Heart left ventricle (tissue), 16 donors: ENCODE data around the gene ISCU. TPM values are rescaled to one million over a fixed set of nuclear protein-coding genes. Genes with fewer than 3 reads are reported as not detected.
A peak's percentile ranks its signal among the peaks of the same experiment; 100 is the strongest.

Experiments used
- ATAC-seq, 4 donors: fragments of 200-7000 bp; cut with Tn5 transposase; one replicate each; pipeline ENCODE4 v1.9.1; 2020 to 2022; ENCODE audit warnings: moderate library complexity in 4 of 4, mild to moderate bottlenecking in 3 of 4, moderate number of reproducible peaks in 1 of 4
- DNase-seq, 5 donors: peaks; one replicate each; pipeline ENCODE4 v3.0.0-alpha.2; 2020
- H3K27ac ChIP-seq, 12 donors: fragments of 200-600 bp; sonication (generic) in 4 of 12; one replicate each; pipeline versions ENCODE4 v1.5.0 to v1.8.0; 2016 to 2022; ENCODE audit warnings: mild to moderate bottlenecking in 2 of 12
- H3K27me3 ChIP-seq, 9 donors: fragments of 200-600 bp; sonication (generic) in 2 of 9; one replicate each; pipeline versions ENCODE4 v1.5.1 to v1.8.0; 2016 to 2022; ENCODE audit warnings: mild to moderate bottlenecking in 3 of 9
- H3K36me3 ChIP-seq, 9 donors: fragments of 200-600 bp; sonication (generic) in 2 of 9; one replicate each; pipeline versions ENCODE4 v1.5.0 to v1.8.0; 2018 to 2022; ENCODE audit warnings: mild to moderate bottlenecking in 2 of 9
- H3K4me1 ChIP-seq, 12 donors: fragments of 200-600 bp; sonication (generic) in 4 of 12; one replicate each; pipeline versions ENCODE4 v1.5.0 to v1.8.0; 2016 to 2022; ENCODE audit warnings: mild to moderate bottlenecking in 3 of 12
- H3K4me3 ChIP-seq, 12 donors: fragments of 200-600 bp; sonication (generic) in 4 of 12; one replicate each; pipeline versions ENCODE4 v1.5.0 to v1.8.0; 2017 to 2022; ENCODE audit warnings: mild to moderate bottlenecking in 9 of 12, moderate library complexity in 4 of 12
- H3K9me3 ChIP-seq, 12 donors: fragments of 200-600 bp; sonication (generic) in 4 of 12; one replicate each; pipeline versions ENCODE4 v1.5.0 to v1.8.0; 2016 to 2022; ENCODE audit warnings: mild to moderate bottlenecking in 1 of 12
- CTCF ChIP-seq, 12 donors: fragments of 200-600 bp; sonication (generic) in 4 of 12; IDR thresholded peaks; one replicate each; pipeline versions ENCODE4 v1.5.0 to v1.8.0; 2018 to 2022; ENCODE audit warnings: antibody characterized with exemption in 12 of 12, mild to moderate bottlenecking in 5 of 12
- POLR2A ChIP-seq, 2 donors: fragments of 450-650 bp; IDR thresholded peaks; one replicate each; pipeline ENCODE4 v1.6.1; 2017; ENCODE audit warnings: antibody characterized with exemption in 2 of 2, mild to moderate bottlenecking in 2 of 2, moderate library complexity in 2 of 2
- WGBS, 4 donors: extraction: QIAGEN DNeasy Blood & Tissue Kit in 2 of 4; methylation state at CpG; one replicate each; pipeline versions ENCODE4 v1.1.5 to v1.1.7; 2013 to 2018; 5-methylcytosine and 5-hydroxymethylcytosine counted together
- intact Hi-C, 10 donors: fragments of 100-400 bp; cut with DNase I; formaldehyde crosslinking; loops; one replicate each; pipeline versions ENCODE4 v1.11.1 to v1.14.2; 2022
- polyA plus RNA-seq, 2 donors: library from polyadenylated mRNA; stranded (reverse); fragments of 200-250 nt; gene quantifications; one replicate each; pipeline ENCODE4 v1.2.3, GENCODE V29; 2013
- total RNA-seq, 9 donors: library from RNA; depleted of rRNA in 2 of 9; stranded (reverse); fragments of >200 nt in 2 of 9; fragmentation: NEBNext Ultra II Directional in 3 of 9; extraction: Animal tissue kit (Norgen Biotek cat#: 25700) in 3 of 9; gene quantifications; one replicate each; pipeline versions ENCODE4 v1.1.0 to v1.2.4, GENCODE V29; 2016 to 2023
- donor health status: ischemic (EF 13 %, LVEDD 7.1; RV severe dilation, severe dysfunction).
- donor health status: healthy with polysubstance abuse.
- donor health status: DM: no; HTN: yes; CAD: no.
- donor health status: DM: no; HTN: no; CAD: no.
- donor health status: ischemic (EF 25% LVEDD 6.9; RV normal size, moderate dysfunction).
- donor health status: ischemic (EF 25% LVEDD 5.7; RV mildly dilated, moderate dysfunction).
- donor health status: healthy.
- donor health status: DM: yes; HTN: yes; CAD: no.
- donor health status: ischemic (EF 35%, LVEDD 5.7; RV mildly dilated, moderate dysfunction).
- donor health status: nonischemic (EF 11% LVEDD 7.7; RV severe dilation, severe dysfunction).
- donor health status: DM: yes; HTN: yes; CAD: no.
- donor health status: PGD.
- donor health status: ischemic (EF 29% LVEDD 5.4; RV normal size, mild dysfunction).
- donor health status: nonischemic (EF 23%, LVEDD 6.1; RV moderate dilation, normal function).

ISCU gene
- total and polyA plus RNA-seq, 11 donors: 203 to 632 (median 462) TPM

GRCh38 chr12:108614639-108615038 lies 52.2 kb downstream of the ISCU start:
- intact Hi-C loops: loop anchor here in 5 of 10 donors (5.0 kb wide), 6 partner anchors 42 to 697 kb away; partner anchors contain the start of genes ALKBH2 (in 1 of the 5), ISCU (in 1 of the 5) and SART3 (in 1 of the 5)
- Histone ChIP-seq H3K27ac (no peak overlapping the region), H3K4me1 (peaks cover 0 to 40% (median 9%) of the 10 kb centered on the region in 12 donors), H3K9me3 (peaks cover 0 to 10% (median 0%) of the 10 kb centered on the region in 12 donors), H3K4me3 (no peak overlapping the region), H3K36me3 (no peaks in the 10 kb centered on the region), H3K27me3 (no peaks in the 10 kb centered on the region)
- 90 to 94% (median 94%) methylated on average over 6 of the region's 6 CpGs for WGBS, 4 donors
- ATAC-seq: no peak
- DNase-seq: no peak
- no peak for TF ChIP-seq CTCF (IDR thresholded peaks at IDR 0.05)
- no peak for TF ChIP-seq POLR2A (IDR thresholded peaks at IDR 0.05)

GRCh38 chr12:108615918-108616317 lies 53.5 kb downstream of the ISCU start:
- intact Hi-C loops: loop anchor here in 6 of 10 donors (2.0 to 5.0 kb wide), 6 partner anchors 49 to 699 kb away; partner anchors contain the start of genes ALKBH2 (in 1 of the 6), ISCU (in 1 of the 6) and SART3 (in 1 of the 6)
- 76 to 100% (median 89%) methylated on average over 1 of the region's 1 CpG for WGBS, 4 donors

GRCh38 chr12:108616359-108616758 lies 54.0 kb downstream of the ISCU start:
- WGBS, 4 donors: 92 to 99% (median 95%) methylated on average over 2 of the region's 2 CpGs
- ATAC-seq (no peak), DNase-seq (no peak)
- no peaks in the 10 kb centered on the region for H3K36me3 ChIP-seq
- no peaks in the 10 kb centered on the region for H3K27me3 ChIP-seq
- no peak overlapping the region for H3K4me3 ChIP-seq
- peaks cover 0 to 10% (median 0%) of the 10 kb centered on the region in 12 donors for H3K9me3 ChIP-seq
- no peak for TF ChIP-seq POLR2A (IDR thresholded peaks at IDR 0.05)
- no peak for TF ChIP-seq CTCF (IDR thresholded peaks at IDR 0.05)
- intact Hi-C loops: loop anchor here in 6 of 10 donors (2.0 to 5.0 kb wide), 6 partner anchors 50 to 699 kb away; partner anchors contain the start of genes ALKBH2 (in 1 of the 6), ISCU (in 1 of the 6) and SART3 (in 1 of the 6)
- H3K4me1 ChIP-seq: peaks cover 0 to 54% (median 4%) of the 10 kb centered on the region in 12 donors
- peak overlapping the region in 1 of 12 donors; percentile 53 for H3K27ac ChIP-seq

More at GRCh38 chr12:108615918-108616317, 53.5 kb downstream of the ISCU start:
- TF ChIP-seq POLR2A (IDR thresholded peaks at IDR 0.05) (no peak), CTCF (IDR thresholded peaks at IDR 0.05) (no peak)
- ATAC-seq (no peak), DNase-seq (no peak)
- H3K4me1 ChIP-seq: peaks cover 0 to 50% (median 4%) of the 10 kb centered on the region in 12 donors
- H3K27ac ChIP-seq: peak overlapping the region in 1 of 12 donors; percentile 53
- no peaks in the 10 kb centered on the region for H3K36me3 ChIP-seq
- peaks cover 0 to 10% (median 0%) of the 10 kb centered on the region in 12 donors for H3K9me3 ChIP-seq
- no peaks in the 10 kb centered on the region for H3K27me3 ChIP-seq
- no peak overlapping the region for H3K4me3 ChIP-seq
